Activated naive CD8-positive, alpha-beta T cell treated with anti-CD3 and anti-CD28 coated beads, Interleukin-2, amount 10 ng/mL, durations not matched to agents 7 days and 5 days (primary cell): ENCODE measurements around the gene FASTKD2. TPM values are rescaled to one million over a fixed set of nuclear protein-coding genes. Genes with fewer than 3 reads are reported as not detected.

Experiments used
- ATAC-seq: fragments of 150-1000 bp; cut with Tn5 transposase; one replicate; pipeline ENCODE4 v1.10.0; 2021; ENCODE audit warnings: low read depth, moderate library complexity
- POLR2A ChIA-PET: fragments of 350-600 bp; sonication (Branson Sonifier 250); formaldehyde crosslinking; loops from one replicate; lab custom pipeline; 2021; ENCODE audit warnings: antibody characterized with exemption; lab: Charles Lee
- DNase-seq: peaks from one replicate; pipeline ENCODE4 v3.0.0; 2021
- H3K27ac Mint-ChIP-seq: one replicate; pipeline ENCODE4 v1.8.0; 2022; ENCODE audit warnings: mild to moderate bottlenecking, mixed read lengths
- H3K27me3 Mint-ChIP-seq: one replicate; pipeline ENCODE4 v1.8.0; 2022; ENCODE audit warnings: mild to moderate bottlenecking, moderate library complexity, mixed read lengths
- H3K36me3 Mint-ChIP-seq: one replicate; pipeline ENCODE4 v1.8.0; 2021; ENCODE audit warnings: mild to moderate bottlenecking, mixed read lengths
- H3K4me1 Mint-ChIP-seq: one replicate; pipeline ENCODE4 v1.8.0; 2021; ENCODE audit warnings: mixed read lengths
- H3K4me3 Mint-ChIP-seq: one replicate; pipeline ENCODE4 v1.8.0; 2022; ENCODE audit warnings: mild to moderate bottlenecking, moderate library complexity, mixed read lengths
- H3K9me3 Mint-ChIP-seq: one replicate; pipeline ENCODE4 v1.8.0; 2021; ENCODE audit warnings: mixed read lengths
- total RNA-seq, 2 experiments: library from RNA; stranded (reverse); gene quantifications; one replicate each; pipeline ENCODE4 v1.2.3, GENCODE V29; 2021

The FASTKD2 gene
- total RNA-seq, 2 experiments from 2014 or later = 17.8 to 19.8 TPM

DNA sequence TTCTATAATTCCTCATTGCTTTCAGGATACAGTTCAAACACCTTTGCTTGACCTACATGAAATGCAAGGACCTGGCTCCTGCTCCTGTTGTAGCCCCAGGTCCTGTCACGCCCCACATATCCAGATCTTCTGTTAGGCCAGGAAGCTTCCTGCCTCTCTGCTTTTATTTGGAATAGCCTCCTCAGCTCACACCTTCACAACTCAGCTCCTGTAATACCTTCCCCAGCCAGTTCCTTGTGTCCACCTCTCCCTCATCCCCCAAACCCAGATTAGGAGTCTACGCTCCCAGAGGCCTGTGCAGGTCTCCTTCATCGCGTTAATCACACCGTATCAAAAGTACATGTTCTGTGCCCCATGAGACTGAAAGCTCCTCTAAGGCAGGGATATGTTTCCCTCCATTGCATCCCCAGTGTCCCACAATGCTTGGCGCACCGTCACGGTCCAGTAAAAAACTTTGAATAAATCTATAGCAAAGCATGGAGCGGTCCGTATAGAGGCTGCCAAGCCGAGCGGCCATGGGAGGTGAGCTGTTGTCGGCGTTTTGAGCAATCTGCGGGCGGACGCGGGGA lies 649 bp upstream of the FASTKD2 start:
- DNase-seq (no peak), ATAC-seq (no peak)
- Mint-ChIP-seq H3K9me3 (no peaks in the 10 kb centered on the region), H3K27me3 (no peaks in the 10 kb centered on the region), H3K4me3 (peak overlapping the region; percentile 94), H3K27ac (peak overlapping the region; percentile 96), H3K36me3 (peaks cover 7% of the 10 kb centered on the region), H3K4me1 (peaks cover 20% of the 10 kb centered on the region)
- POLR2A ChIA-PET = interaction anchor here (1.2 to 1.7 kb wide), 3 partner anchors 605 to 1005 kb away, joined by 3 to 7 read pairs (median 6); partner anchors contain the start of genes CREB1, EEF1B2, FZD5 and NDUFS1

DNA sequence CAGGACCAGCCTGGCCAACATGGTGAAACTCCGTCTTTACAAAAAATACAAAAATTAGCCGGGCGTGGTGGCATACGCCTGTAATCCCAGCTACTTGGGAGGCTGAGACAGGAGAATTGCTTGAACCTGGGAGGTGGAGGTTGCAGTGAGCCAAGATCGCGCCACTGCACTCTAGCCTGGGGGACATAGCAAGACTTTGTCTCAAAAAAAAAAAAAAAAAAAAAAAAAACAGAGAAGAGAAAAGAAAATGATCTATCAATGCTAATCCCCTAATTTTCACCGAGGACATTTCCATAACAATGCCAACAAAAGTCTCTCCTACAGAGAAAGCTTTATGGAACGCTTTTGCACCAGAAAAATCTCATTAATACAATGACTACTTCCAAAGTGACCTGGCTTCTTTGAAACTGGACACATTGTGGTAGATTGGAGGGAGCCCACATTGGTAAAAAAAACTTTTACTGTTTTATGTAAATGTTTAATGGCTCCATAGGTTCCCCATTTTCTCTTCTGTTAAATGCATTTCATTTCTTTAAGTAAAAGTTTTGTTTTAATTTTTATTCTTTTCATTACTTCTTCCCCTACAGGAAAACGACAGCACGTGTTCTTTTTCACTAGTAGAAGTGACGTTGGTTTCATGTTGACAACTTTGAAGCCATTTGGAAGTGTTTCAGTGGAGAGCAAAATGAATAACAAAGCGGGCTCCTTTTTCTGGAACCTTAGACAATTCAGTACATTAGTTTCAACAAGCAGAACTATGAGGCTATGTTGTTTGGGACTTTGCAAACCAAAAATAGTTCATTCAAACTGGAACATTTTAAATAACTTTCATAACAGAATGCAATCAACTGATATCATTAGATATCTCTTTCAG lies 888 bp downstream of the FASTKD2 start:
- H3K4me1 Mint-ChIP-seq = peaks cover 22% of the 10 kb centered on the region
- POLR2A ChIA-PET = interaction anchor here (0.5 to 1.7 kb wide), 5 partner anchors 27 to 1275 kb away, joined by 3 to 9 read pairs (median 3); partner anchors contain the start of genes CCNYL1, EEF1B2 and NDUFS1
- no peaks in the 10 kb centered on the region for H3K27me3 Mint-ChIP-seq
- peak overlapping the region; percentile 94 for H3K4me3 Mint-ChIP-seq
- ATAC-seq = no peak
- no peak for DNase-seq
- H3K36me3 Mint-ChIP-seq = peaks cover 13% of the 10 kb centered on the region
- H3K27ac Mint-ChIP-seq = peak overlapping the region; percentile 96
- H3K9me3 Mint-ChIP-seq = no peaks in the 10 kb centered on the region

DNA sequence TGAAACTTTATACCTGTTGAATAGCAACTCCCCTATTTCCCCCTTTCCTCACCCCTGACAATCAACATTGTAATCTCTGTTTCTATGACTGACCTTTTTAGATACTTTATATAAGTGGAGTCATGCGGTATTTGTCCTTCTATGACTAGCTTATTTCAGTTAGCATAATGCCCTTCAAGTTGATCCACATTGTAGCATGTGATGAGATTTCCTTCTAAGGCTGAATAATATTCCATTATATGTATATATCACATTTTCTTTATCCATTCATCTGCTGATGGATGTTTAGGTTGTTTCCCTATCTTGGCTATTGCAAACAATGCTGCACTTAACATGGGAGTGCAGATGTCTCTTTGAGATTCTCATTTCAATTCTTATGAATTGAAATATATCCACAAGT lies 9.5 kb downstream of the FASTKD2 start:
- DNase-seq = no peak
- Mint-ChIP-seq H3K27me3 (no peaks in the 10 kb centered on the region), H3K4me3 (no peak overlapping the region), H3K36me3 (peaks cover 67% of the 10 kb centered on the region), H3K9me3 (peaks cover 10% of the 10 kb centered on the region), H3K27ac (no peak overlapping the region), H3K4me1 (peaks cover 9% of the 10 kb centered on the region)
- ATAC-seq = no peak
- POLR2A ChIA-PET = no interaction called here

DNA sequence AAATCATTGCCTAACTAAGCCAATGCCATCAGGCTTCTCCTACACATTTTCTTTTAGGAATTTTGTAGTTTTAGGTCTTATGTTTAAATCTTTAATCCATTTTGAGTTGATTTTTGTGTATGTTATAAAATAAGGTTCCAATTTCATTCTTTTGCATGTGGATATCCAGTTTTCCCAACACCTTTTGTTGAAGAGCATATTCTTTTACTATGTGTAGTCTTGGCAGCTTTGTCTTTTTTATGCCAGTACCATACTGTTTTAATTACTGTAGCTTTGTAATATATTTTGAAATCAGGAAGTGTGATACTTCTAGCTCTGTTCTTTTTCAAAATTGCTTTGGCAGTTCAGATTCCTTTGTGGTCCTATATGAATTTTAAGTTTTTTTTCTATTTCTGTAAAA lies 11.0 kb downstream of the FASTKD2 start:
- POLR2A ChIA-PET = no interaction called here
- Mint-ChIP-seq H3K36me3 (peaks cover 73% of the 10 kb centered on the region), H3K27ac (no peak overlapping the region), H3K9me3 (peaks cover 10% of the 10 kb centered on the region), H3K4me1 (peaks cover 8% of the 10 kb centered on the region), H3K27me3 (no peaks in the 10 kb centered on the region), H3K4me3 (no peak overlapping the region)
- ATAC-seq = no peak
- DNase-seq = no peak

DNA sequence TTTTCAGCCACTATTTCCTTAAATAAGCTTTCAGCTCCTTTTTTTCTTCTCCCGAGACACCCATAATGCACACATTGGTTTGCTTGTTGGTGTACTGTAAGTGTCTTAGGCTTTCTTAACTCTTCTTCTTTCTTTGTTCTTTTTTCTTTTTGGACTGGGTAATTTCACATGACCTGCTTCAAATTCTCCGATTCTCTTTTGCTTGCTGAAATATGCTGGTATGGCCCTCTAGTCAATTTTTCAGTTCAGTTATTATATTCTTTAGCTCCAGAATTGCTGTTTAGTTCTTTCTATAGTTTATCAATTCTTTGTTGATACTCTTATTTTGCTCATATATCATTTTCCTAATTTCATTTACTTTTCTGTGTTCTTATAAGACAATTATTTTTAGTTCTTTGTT lies 15.3 kb downstream of the FASTKD2 start:
- no peak for ATAC-seq
- Mint-ChIP-seq H3K9me3 (peaks cover 8% of the 10 kb centered on the region), H3K36me3 (peaks cover 67% of the 10 kb centered on the region), H3K27me3 (no peaks in the 10 kb centered on the region), H3K4me1 (peaks cover 8% of the 10 kb centered on the region), H3K27ac (no peak overlapping the region), H3K4me3 (no peak overlapping the region)
- POLR2A ChIA-PET = interaction anchor here (0.8 kb wide), 1 partner anchor 13 kb away, joined by 4 read pairs; no protein-coding TSS in a partner anchor
- DNase-seq = no peak

DNA sequence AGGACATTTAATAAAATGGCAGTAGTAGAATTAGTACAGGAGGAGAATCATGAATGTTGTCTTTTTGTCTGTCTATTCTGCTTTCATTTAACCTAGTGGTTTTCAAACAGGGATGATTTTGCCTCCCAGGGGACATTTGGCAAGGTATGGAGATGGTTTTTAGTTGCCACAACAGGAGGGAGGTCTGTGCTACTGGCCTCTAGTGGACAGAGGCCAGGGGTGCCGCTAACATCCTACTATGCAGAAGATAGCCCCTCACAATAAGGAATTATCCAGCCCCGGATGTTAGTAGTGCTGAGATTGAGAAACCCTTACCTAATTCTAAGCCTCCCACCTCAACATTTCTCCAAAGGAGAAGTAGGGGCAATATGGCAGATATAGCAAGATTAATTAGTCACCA lies 18.3 kb downstream of the FASTKD2 start:
- POLR2A ChIA-PET = no interaction called here
- ATAC-seq (no peak), DNase-seq (no peak)
- H3K4me1 Mint-ChIP-seq = peaks cover 6% of the 10 kb centered on the region
- H3K27ac Mint-ChIP-seq = no peak overlapping the region
- peaks cover 5% of the 10 kb centered on the region for H3K9me3 Mint-ChIP-seq
- no peaks in the 10 kb centered on the region for H3K27me3 Mint-ChIP-seq
- H3K36me3 Mint-ChIP-seq = peaks cover 42% of the 10 kb centered on the region
- no peak overlapping the region for H3K4me3 Mint-ChIP-seq

DNA sequence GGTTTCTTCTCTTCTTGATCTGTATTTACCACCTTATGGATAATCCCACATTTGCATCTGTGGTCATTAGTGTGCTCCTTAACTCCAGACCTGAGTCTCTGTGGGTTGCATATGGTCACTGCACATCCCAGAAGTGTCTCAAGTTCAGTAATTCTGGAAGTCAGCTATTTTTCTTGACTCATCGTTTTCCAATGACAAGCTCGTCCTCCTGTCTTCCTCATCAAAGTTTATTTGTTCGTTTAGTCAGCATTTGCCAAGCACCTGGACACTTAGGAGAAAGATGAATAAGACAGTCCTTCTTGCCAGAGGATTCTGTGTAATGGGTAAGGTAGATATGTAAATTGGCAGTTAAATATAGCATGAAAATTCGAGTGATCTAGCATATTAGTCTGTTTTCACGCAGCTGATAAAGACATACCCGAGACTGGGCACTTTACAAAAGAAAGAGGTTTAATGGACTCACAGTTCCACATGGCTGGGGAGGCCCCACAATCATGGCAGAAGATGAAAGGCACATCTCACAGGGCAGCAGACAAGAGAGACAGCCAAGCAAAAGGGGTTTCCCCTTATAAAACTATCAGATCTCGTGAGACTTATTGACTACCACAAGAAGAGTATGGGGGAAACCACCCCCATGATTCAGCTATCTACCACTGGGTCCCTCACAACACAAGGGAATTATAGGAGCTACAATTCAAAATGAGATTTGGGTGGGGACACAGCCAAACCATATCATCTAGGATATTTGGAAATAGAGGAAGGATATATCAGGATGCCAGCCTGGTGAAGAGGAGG lies 19.4 kb downstream of the FASTKD2 start:
- POLR2A ChIA-PET = no interaction called here
- Mint-ChIP-seq H3K4me3 (no peak overlapping the region), H3K4me1 (peaks cover 2% of the 10 kb centered on the region), H3K27me3 (no peaks in the 10 kb centered on the region), H3K36me3 (peaks cover 32% of the 10 kb centered on the region), H3K9me3 (no peaks in the 10 kb centered on the region), H3K27ac (no peak overlapping the region)
- no peak for DNase-seq
- no peak for ATAC-seq

DNA sequence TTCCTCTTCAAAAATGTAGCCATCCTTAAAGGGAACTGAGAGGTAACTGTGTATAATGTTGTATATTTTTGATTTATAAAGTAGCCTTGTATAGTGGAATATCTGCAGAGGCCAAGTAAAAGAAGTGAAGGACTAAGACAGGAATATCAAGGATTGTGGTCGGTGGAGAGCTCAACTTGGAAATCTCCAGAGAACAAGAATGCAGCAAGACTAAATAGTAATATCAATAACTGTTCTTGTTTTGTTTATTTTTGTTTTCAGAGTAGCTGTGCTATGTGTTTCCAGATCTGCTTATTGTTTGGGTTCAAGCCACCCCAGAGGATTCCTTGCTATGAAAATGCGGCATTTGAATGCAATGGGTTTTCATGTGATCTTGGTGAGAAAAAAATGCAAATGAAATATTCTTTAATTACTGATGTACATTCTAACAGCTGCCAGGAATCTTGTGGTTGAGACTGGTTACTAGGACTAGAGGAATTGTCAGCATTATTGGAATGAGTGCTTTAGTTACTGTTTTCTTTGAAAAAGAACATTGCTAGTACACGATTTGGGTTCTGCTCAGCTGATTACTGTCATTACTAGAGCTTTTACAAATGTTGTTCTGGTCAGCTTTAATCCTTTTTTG lies 25.0 kb downstream of the FASTKD2 start:
- H3K4me3 Mint-ChIP-seq = no peak overlapping the region
- no peak overlapping the region for H3K27ac Mint-ChIP-seq
- H3K36me3 Mint-ChIP-seq = peaks cover 12% of the 10 kb centered on the region
- DNase-seq (no peak), ATAC-seq (no peak)
- H3K4me1 Mint-ChIP-seq = no peaks in the 10 kb centered on the region
- POLR2A ChIA-PET = interaction anchor here (0.6 kb wide), 1 partner anchor 55 kb away, joined by 5 read pairs; no protein-coding TSS in a partner anchor
- H3K27me3 Mint-ChIP-seq = no peaks in the 10 kb centered on the region
- H3K9me3 Mint-ChIP-seq = no peaks in the 10 kb centered on the region

DNA sequence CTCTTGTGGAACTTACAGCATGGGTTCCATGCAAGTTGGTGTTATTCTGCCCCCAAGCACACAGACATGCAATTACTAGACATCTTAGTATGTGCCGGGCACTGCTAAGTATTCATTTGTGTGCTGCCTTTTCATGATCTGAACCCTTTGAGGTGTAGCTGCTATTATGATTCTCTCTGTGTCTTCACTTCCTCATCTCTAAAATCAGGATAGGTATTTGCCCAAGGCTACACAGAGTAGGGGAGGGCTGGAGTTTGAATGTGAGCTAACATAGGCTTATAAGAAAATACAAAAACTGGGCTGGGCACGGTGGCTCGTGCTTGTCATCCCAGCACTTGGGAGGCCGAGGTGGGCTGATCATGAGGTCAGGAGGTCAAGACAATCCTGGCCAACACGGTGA lies 27.2 kb downstream of the FASTKD2 start:
- ATAC-seq = no peak
- no peak for DNase-seq
- Mint-ChIP-seq H3K36me3 (peaks cover 12% of the 10 kb centered on the region), H3K4me3 (no peak overlapping the region), H3K27me3 (no peaks in the 10 kb centered on the region), H3K4me1 (no peaks in the 10 kb centered on the region), H3K27ac (no peak overlapping the region), H3K9me3 (no peaks in the 10 kb centered on the region)
- POLR2A ChIA-PET = no interaction called here

DNA sequence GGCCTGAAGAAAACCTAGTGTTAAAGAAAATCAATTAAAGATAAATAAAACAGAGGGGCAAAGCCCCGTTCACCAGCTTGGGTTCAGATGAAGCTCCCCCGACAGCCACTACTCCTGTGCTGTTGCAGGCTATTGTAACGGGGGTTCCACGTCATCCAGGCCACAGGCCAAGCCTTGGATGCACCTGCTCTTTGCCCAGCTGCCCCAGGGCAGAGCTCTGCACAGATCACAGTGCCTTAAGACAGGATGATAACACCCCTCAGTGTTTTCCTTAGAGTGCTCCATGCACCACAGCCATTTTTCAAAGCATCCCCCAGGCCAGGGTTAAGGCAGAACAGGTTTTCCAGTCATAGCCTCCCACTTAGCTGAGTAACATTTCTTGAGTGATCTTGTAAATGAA lies 32.0 kb downstream of the FASTKD2 start:
- DNase-seq (no peak), ATAC-seq (no peak)
- H3K36me3 Mint-ChIP-seq = peaks cover 1% of the 10 kb centered on the region
- H3K4me3 Mint-ChIP-seq = no peak overlapping the region
- POLR2A ChIA-PET = interaction anchor here (0.6 kb wide), 1 partner anchor 360 kb away, joined by 3 read pairs; no protein-coding TSS in a partner anchor
- peaks cover 14% of the 10 kb centered on the region for H3K4me1 Mint-ChIP-seq
- no peaks in the 10 kb centered on the region for H3K27me3 Mint-ChIP-seq
- H3K9me3 Mint-ChIP-seq = no peaks in the 10 kb centered on the region
- H3K27ac Mint-ChIP-seq = no peak overlapping the region

DNA sequence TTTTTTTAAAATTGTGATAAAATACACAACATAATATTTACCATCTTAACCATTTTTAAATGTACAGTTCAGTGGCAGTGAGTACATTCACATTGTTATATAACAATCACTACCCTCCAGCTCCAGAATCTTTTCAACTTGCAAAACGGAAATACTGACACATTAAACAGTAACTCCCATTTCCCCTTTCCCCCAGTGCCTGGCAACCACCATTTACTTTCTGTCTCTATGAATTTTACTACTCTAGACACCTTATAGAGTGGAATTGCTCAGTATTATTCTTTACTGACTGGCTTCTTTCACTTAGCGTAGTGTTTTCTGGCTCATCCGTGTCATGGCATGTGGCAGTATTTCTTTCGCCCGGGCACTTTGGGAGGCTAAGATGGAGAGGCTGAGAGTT lies 32.6 kb downstream of the FASTKD2 start:
- no peak for DNase-seq

DNA sequence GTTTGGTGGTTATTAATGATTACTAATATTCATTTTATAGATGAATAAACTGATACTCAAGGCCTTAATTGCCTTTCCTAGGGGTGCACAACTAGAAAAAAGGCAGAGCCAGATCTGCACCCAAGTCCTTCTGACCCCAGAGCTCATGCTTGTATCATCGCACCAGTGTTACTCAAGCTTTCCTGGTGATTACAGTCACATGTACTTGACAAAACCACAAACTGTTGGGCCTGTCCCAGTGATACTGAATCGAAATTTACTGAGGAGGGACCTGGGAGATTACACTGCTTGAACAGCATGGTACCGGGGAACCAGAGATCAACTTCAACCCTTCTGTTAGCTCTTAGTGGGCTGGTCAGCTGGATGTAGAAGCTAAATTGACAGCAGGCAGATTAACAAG lies 33.7 kb downstream of the FASTKD2 start:
- Mint-ChIP-seq H3K27ac (no peak overlapping the region), H3K27me3 (no peaks in the 10 kb centered on the region), H3K36me3 (peaks cover 1% of the 10 kb centered on the region), H3K4me1 (peaks cover 16% of the 10 kb centered on the region), H3K9me3 (no peaks in the 10 kb centered on the region), H3K4me3 (no peak overlapping the region)
- POLR2A ChIA-PET = no interaction called here
- no peak for DNase-seq
- no peak for ATAC-seq

More for the DNA sequence above, 32.6 kb downstream of the FASTKD2 start:
- no peak overlapping the region for H3K4me3 Mint-ChIP-seq
- H3K4me1 Mint-ChIP-seq = peaks cover 14% of the 10 kb centered on the region
- no peak overlapping the region for H3K27ac Mint-ChIP-seq
- H3K27me3 Mint-ChIP-seq = no peaks in the 10 kb centered on the region
- no peaks in the 10 kb centered on the region for H3K9me3 Mint-ChIP-seq
- POLR2A ChIA-PET = no interaction called here
- peaks cover 1% of the 10 kb centered on the region for H3K36me3 Mint-ChIP-seq
- ATAC-seq = peak; percentile 23
